Fibroblast of lung (primary cell): ENCODE measurements around the gene AKT2. TPM values are rescaled to one million over a fixed set of nuclear protein-coding genes. Genes with fewer than 3 reads are reported as not detected.

Experiments used
- DNase-seq, 2 donors: peaks; one replicate each; pipeline versions ENCODE4 v3.0.0 to v3.0.0-alpha.2; 2010; ENCODE audit warnings: low read depth in 2 of 2
- H2AFZ ChIP-seq: 2 replicates; pipeline ENCODE4 v1.5.1; 2012; ENCODE audit warnings: low read length, control low read depth, inconsistent platforms
- H3K27ac ChIP-seq: 2 replicates; pipeline ENCODE4 v1.5.1; 2011; ENCODE audit warnings: low read length, control low read depth; ENCODE audit not compliant: insufficient read depth
- H3K27me3 ChIP-seq: 2 replicates; pipeline ENCODE4 v1.5.1; 2011; ENCODE audit warnings: mild to moderate bottlenecking, low read length; ENCODE audit not compliant: control insufficient read depth, insufficient read depth
- H3K36me3 ChIP-seq: 2 replicates; pipeline ENCODE4 v1.5.1; 2011; ENCODE audit warnings: low read length; ENCODE audit not compliant: control insufficient read depth, insufficient read depth
- H3K4me1 ChIP-seq: 2 replicates; pipeline ENCODE4 v1.5.1; 2011; ENCODE audit warnings: low read length; ENCODE audit not compliant: control insufficient read depth, insufficient read depth; ENCODE audit errors: extremely low read depth
- H3K4me2 ChIP-seq: 2 replicates; pipeline ENCODE4 v1.5.1; 2011; ENCODE audit warnings: low read length, control low read depth; ENCODE audit not compliant: insufficient read depth; ENCODE audit errors: extremely low read depth
- H3K4me3 ChIP-seq, 4 experiments: fragments of 200-600 bp in 1 of 4; sonication (generic) in 1 of 4; replicated peaks in 1 of 4; 2 replicates each; pipeline ENCODE4 v1.5.1; 2011 to 2016; ENCODE audit warnings: low read length in 4 of 4, low read depth in 3 of 4, mild to moderate bottlenecking in 3 of 4, control low read depth in 2 of 4, inconsistent platforms in 1 of 4, mixed read lengths in 1 of 4; ENCODE audit not compliant: insufficient read depth in 1 of 4; ENCODE audit errors: control extremely low read depth in 1 of 4
- H3K79me2 ChIP-seq: 2 replicates; pipeline ENCODE4 v1.5.1; 2012; ENCODE audit warnings: mild to moderate bottlenecking, low read length, inconsistent platforms; ENCODE audit not compliant: control insufficient read depth, insufficient read depth
- H3K9ac ChIP-seq: 2 replicates; pipeline ENCODE4 v1.5.1; 2011; ENCODE audit warnings: mild to moderate bottlenecking, low read length, control low read depth; ENCODE audit not compliant: insufficient read depth
- H3K9me3 ChIP-seq: 2 replicates; pipeline ENCODE4 v1.5.1; 2012; ENCODE audit warnings: low read depth, low read length; ENCODE audit not compliant: control insufficient read depth, insufficient read depth
- H4K20me1 ChIP-seq: 2 replicates; pipeline ENCODE4 v1.5.1; 2011; ENCODE audit warnings: low read length; ENCODE audit not compliant: control insufficient read depth, insufficient read depth; ENCODE audit errors: extremely low read depth
- CTCF ChIP-seq, 2 donors: IDR thresholded peaks in 1 of 2; conservative IDR thresholded peaks in 1 of 2; 1 replicate in 1 of 2; 2 replicates in 1 of 2; pipeline ENCODE4 v1.5.1; 2011 to 2012; ENCODE audit warnings: low read length in 2 of 2, control low read depth in 1 of 2, inconsistent platforms in 1 of 2, low read depth in 1 of 2, mild to moderate bottlenecking in 1 of 2
- EZH2 ChIP-seq: IDR thresholded peaks from 2 replicates; pipeline ENCODE4 v1.5.1; 2012; ENCODE audit warnings: low read length, control low read depth, mild to moderate bottlenecking; ENCODE audit errors: missing control alignments
- polyA plus RNA-seq, 2 donors: library from polyadenylated mRNA; depleted of rRNA in 1 of 2; stranded (reverse) in 1 of 2; unstranded in 1 of 2; fragments of >200 nt; gene quantifications; 2 replicates each; pipeline ENCODE4 v1.2.1, GENCODE V29; 2011 to 2012; ENCODE audit warnings: missing spikeins in 1 of 2
- total RNA-seq: library from RNA; depleted of rRNA; stranded (reverse); fragments of >200 nt; gene quantifications from 2 replicates; pipeline ENCODE4 v1.2.1, GENCODE V29; 2014

The AKT2 gene
- total and polyA plus RNA-seq, 2 donors (not counting 1 experiment from before 2014, with no cell fraction given) = 76.0 to 81.5 TPM

- H3K79me2 ChIP-seq = peaks cover 2% of the 10 kb centered on the region
- H4K20me1 ChIP-seq = no peaks in the 10 kb centered on the region
- no peaks in the 10 kb centered on the region for H3K4me1 ChIP-seq
- no peaks in the 10 kb centered on the region for H3K27me3 ChIP-seq
- no peak overlapping the region for H3K4me3 ChIP-seq
- peaks cover 13% of the 10 kb centered on the region for H3K36me3 ChIP-seq
- no peak overlapping the region for H3K4me2 ChIP-seq
- no peaks in the 10 kb centered on the region for H3K9me3 ChIP-seq
- no peak overlapping the region for H3K27ac ChIP-seq
- no peak for DNase-seq
- H2AFZ ChIP-seq = no peak overlapping the region
- no peak overlapping the region for H3K9ac ChIP-seq
- TF ChIP-seq EZH2 (no peak), CTCF (conservative IDR thresholded peaks at IDR 0.05 in 1 of 2, IDR thresholded peaks at IDR 0.05 in 1 of 2; ENCODE audit: low read depth in 1 of 2, low read length in 2 of 2) (no peak)
Measured at GRCh38 chr19:40240332-40240731, 44.8 kb downstream of the AKT2 start.

- no peak overlapping the region for H3K4me3 ChIP-seq
- peaks cover 15% of the 10 kb centered on the region for H3K36me3 ChIP-seq
Measured at GRCh38 chr19:40239415-40240226, 45.5 kb downstream of the AKT2 start.

GRCh38 chr19:40238775-40239174 lies 46.4 kb downstream of the AKT2 start:
- H3K27me3 ChIP-seq = no peaks in the 10 kb centered on the region
- TF ChIP-seq CTCF (conservative IDR thresholded peaks at IDR 0.05 in 1 of 2, IDR thresholded peaks at IDR 0.05 in 1 of 2; ENCODE audit: low read depth in 1 of 2, low read length in 2 of 2) (no peak), EZH2 (no peak)
- H3K4me1 ChIP-seq = no peaks in the 10 kb centered on the region
- no peaks in the 10 kb centered on the region for H4K20me1 ChIP-seq
- no peak overlapping the region for H3K4me2 ChIP-seq
- H3K4me3 ChIP-seq = no peak overlapping the region
- no peak for DNase-seq
- H2AFZ ChIP-seq = no peak overlapping the region
- H3K9ac ChIP-seq = no peak overlapping the region
- no peak overlapping the region for H3K27ac ChIP-seq
- no peaks in the 10 kb centered on the region for H3K9me3 ChIP-seq
- peaks cover 2% of the 10 kb centered on the region for H3K79me2 ChIP-seq
- H3K36me3 ChIP-seq = peaks cover 15% of the 10 kb centered on the region

More at GRCh38 chr19:40239415-40240226, 45.5 kb downstream of the AKT2 start:
- no peak for DNase-seq
- H3K27me3 ChIP-seq = no peaks in the 10 kb centered on the region
- no peaks in the 10 kb centered on the region for H3K9me3 ChIP-seq
- no peak overlapping the region for H3K9ac ChIP-seq
- TF ChIP-seq EZH2 (no peak), CTCF (conservative IDR thresholded peaks at IDR 0.05 in 1 of 2, IDR thresholded peaks at IDR 0.05 in 1 of 2; ENCODE audit: low read depth in 1 of 2, low read length in 2 of 2) (no peak)
- no peak overlapping the region for H2AFZ ChIP-seq
- no peaks in the 10 kb centered on the region for H3K4me1 ChIP-seq
- H3K27ac ChIP-seq = no peak overlapping the region
- H3K79me2 ChIP-seq = peaks cover 2% of the 10 kb centered on the region
- H4K20me1 ChIP-seq = no peaks in the 10 kb centered on the region
- H3K4me2 ChIP-seq = no peak overlapping the region
